B cell (primary cell): ENCODE measurements around the gene CALY. TPM values are rescaled to one million over a fixed set of nuclear protein-coding genes. Genes with fewer than 3 reads are reported as not detected.
"Not testable (repeated sequence)": the region's sequence is repeated elsewhere in the genome, so short reads cannot be mapped to it uniquely, and the experiment has no call there.

Experiments used
- ATAC-seq: fragments of 200-7000 bp; cut with Tn5 transposase; one replicate; pipeline ENCODE4 v1.10.0; 2021; ENCODE audit warnings: low read depth, mild to moderate bottlenecking, moderate number of reproducible peaks, moderate library complexity
- CTCF ChIA-PET: fragments of 350-600 bp; sonication (Branson Sonifier 250); formaldehyde crosslinking; loops from one replicate; lab custom pipeline; 2021; ENCODE audit warnings: antibody characterized with exemption, inconsistent platforms; lab: Charles Lee
- POLR2A ChIA-PET: fragments of 350-600 bp; sonication (Branson Sonifier 250); formaldehyde crosslinking; loops from one replicate; lab custom pipeline; 2021; ENCODE audit warnings: antibody characterized with exemption; lab: Charles Lee
- DNase-seq: peaks from one replicate; pipeline ENCODE4 v3.0.0; 2013
- H2AFZ ChIP-seq: 2 replicates; pipeline ENCODE4 v1.6.1; 2012; ENCODE audit warnings: mild to moderate bottlenecking, low read depth, low read length; ENCODE audit not compliant: insufficient read depth, poor library complexity, severe bottlenecking
- H3K27ac ChIP-seq, 2 donors: 1 replicate in 1 of 2; 2 replicates in 1 of 2; pipeline ENCODE4 v1.5.1; 2012 to 2013; ENCODE audit warnings: low read length in 2 of 2, mild to moderate bottlenecking in 2 of 2, moderate library complexity in 1 of 2
- H3K27me3 ChIP-seq, 4 experiments: fragments of 200-600 bp in 1 of 4; sonication (generic) in 1 of 4; replicated peaks in 1 of 4; 1 replicate in 2 of 4; 2 replicates in 2 of 4; pipeline versions ENCODE4 v1.6.1 to v1.7.0; 2013 to 2016; ENCODE audit warnings: low read length in 3 of 4, mild to moderate bottlenecking in 2 of 4, mixed read lengths in 1 of 4, moderate library complexity in 1 of 4; ENCODE audit not compliant: insufficient read depth in 4 of 4, control insufficient read depth in 3 of 4; ENCODE audit errors: control extremely low read depth in 1 of 4
- H3K36me3 ChIP-seq, 2 experiments: replicated peaks in 1 of 2; 1 replicate in 1 of 2; 2 replicates in 1 of 2; pipeline versions ENCODE4 v1.6.1 to v1.7.1; 2013; ENCODE audit warnings: low read length in 1 of 2; ENCODE audit not compliant: insufficient read depth in 2 of 2, control insufficient read depth in 1 of 2; ENCODE audit errors: control extremely low read depth in 1 of 2, extremely low read depth in 1 of 2
- H3K4me1 ChIP-seq, 2 donors: fragments of 200-600 bp in 1 of 2; sonication (generic) in 1 of 2; 1 replicate in 1 of 2; 2 replicates in 1 of 2; pipeline versions ENCODE4 v1.5.1 to v1.6.1; 2013 to 2017; ENCODE audit warnings: low read length in 2 of 2; ENCODE audit not compliant: control insufficient read depth in 2 of 2, insufficient read depth in 2 of 2
- H3K4me2 ChIP-seq: replicated peaks from 2 replicates; pipeline ENCODE3; 2012; ENCODE audit warnings: mild to moderate bottlenecking, low read depth, low read length; ENCODE audit not compliant: poor library complexity, severe bottlenecking
- H3K4me3 ChIP-seq, 5 experiments: fragments of 200-600 bp in 1 of 5; sonication (generic) in 1 of 5; 1 replicate in 3 of 5; 2 replicates in 2 of 5; pipeline versions ENCODE4 v1.5.1 to v1.7.0; 2011 to 2016; ENCODE audit warnings: low read length in 4 of 5, mild to moderate bottlenecking in 4 of 5, low read depth in 2 of 5, control low read depth in 1 of 5, moderate library complexity in 1 of 5; ENCODE audit not compliant: insufficient read depth in 1 of 5; ENCODE audit errors: control extremely low read depth in 1 of 5, extremely low read depth in 1 of 5
- H3K79me2 ChIP-seq: fragments of 200-600 bp; sonication (generic); one replicate; pipeline ENCODE4 v1.6.0; 2016; ENCODE audit warnings: low read length; ENCODE audit not compliant: control insufficient read depth, insufficient read depth
- H3K9ac ChIP-seq: fragments of 200-600 bp; sonication (generic); 2 replicates; pipeline ENCODE4 v1.6.1; 2017; ENCODE audit warnings: mild to moderate bottlenecking, low read length, moderate library complexity
- H3K9me3 ChIP-seq, 3 donors: one replicate each; pipeline versions ENCODE4 v1.6.1 to v1.7.1; 2013; ENCODE audit warnings: low read length in 2 of 3; ENCODE audit not compliant: control insufficient read depth in 2 of 3, insufficient read depth in 1 of 3; ENCODE audit errors: control extremely low read depth in 1 of 3
- H4K20me1 ChIP-seq: 2 replicates; pipeline ENCODE4 v1.6.0; 2012; ENCODE audit warnings: mild to moderate bottlenecking, low read length; ENCODE audit not compliant: insufficient read depth, control insufficient read depth, poor library complexity, severe bottlenecking
- H3K27ac Mint-ChIP-seq: one replicate; pipeline ENCODE4 v1.8.0; 2021; ENCODE audit warnings: mixed read lengths
- H3K27me3 Mint-ChIP-seq: one replicate; pipeline ENCODE4 v1.8.0; 2021; ENCODE audit warnings: mixed read lengths
- H3K4me1 Mint-ChIP-seq: one replicate; pipeline ENCODE4 v1.8.0; 2021; ENCODE audit warnings: mixed read lengths
- H3K4me3 Mint-ChIP-seq: one replicate; pipeline ENCODE4 v1.8.0; 2021; ENCODE audit warnings: mixed read lengths
- H3K9me3 Mint-ChIP-seq: one replicate; pipeline ENCODE4 v1.8.0; 2022; ENCODE audit warnings: mixed read lengths; ENCODE audit not compliant: insufficient read depth
- EZH2 ChIP-seq: IDR thresholded peaks from 2 replicates; pipeline ENCODE4 v1.6.1; 2012; ENCODE audit warnings: borderline replicate concordance, low read depth, mild to moderate bottlenecking, moderate library complexity, low read length; ENCODE audit not compliant: insufficient read depth, poor library complexity, severe bottlenecking
- WGBS: methylation state at CpG from one replicate; pipeline ENCODE4 v1.1.5; 2013; ENCODE audit warnings: missing lambda C conversion rate; ENCODE audit not compliant: insufficient coverage; 5-methylcytosine and 5-hydroxymethylcytosine counted together
- intact Hi-C: fragments of 100-400 bp; cut with micrococcal nuclease; formaldehyde crosslinking; loops from one replicate; pipeline ENCODE4 v1.10.0; 2022
- polyA plus RNA-seq: library from polyadenylated mRNA; depleted of rRNA; stranded (reverse); fragments of >200 nt; gene quantifications from 2 replicates; pipeline ENCODE4 v1.2.3, GENCODE V29; 2012
- total RNA-seq, 2 donors: library from RNA; stranded (reverse); fragments of 120-200 nt in 1 of 2; gene quantifications; 1 replicate in 1 of 2; 2 replicates in 1 of 2; pipeline versions ENCODE4 v1.2.3 to v1.2.4, GENCODE V29; 2013 to 2022
- TF ChIP-seq, protein P1 (sequence below): fragments of 200-600 bp; IDR thresholded peaks from one replicate; pipeline ENCODE4 v1.8.0; 2022; ENCODE audit warnings: antibody characterized with exemption, mild to moderate bottlenecking

The CALY gene
- total and polyA plus RNA-seq, 2 donors (not counting 1 experiment from before 2014, with no cell fraction given), result 0.21 TPM; not detected in 1

GRCh38 chr10:133376183-133376582, 39.5 kb upstream of the CALY start:
- Mint-ChIP-seq H3K27ac (peak overlapping the region; percentile 46), H3K4me3 (peak overlapping the region; percentile 62), H3K4me1 (peaks cover 36% of the 10 kb centered on the region)
- peaks cover 22% of the 10 kb centered on the region for H4K20me1 ChIP-seq
- DNase-seq, POLR2A ChIA-PET, H3K36me3 ChIP-seq, H2AFZ ChIP-seq, intact Hi-C loops, ATAC-seq, H3K9ac ChIP-seq, H3K4me3 ChIP-seq, H3K27me3 ChIP-seq, H3K9me3 Mint-ChIP-seq, H3K27me3 Mint-ChIP-seq, H3K9me3 ChIP-seq, H3K4me2 ChIP-seq, H3K27ac ChIP-seq: not testable (repeated sequence)
- no CpG with 5 or more reads among the region's 5 CpGs for WGBS
- peaks cover 20% of the 10 kb centered on the region for H3K79me2 ChIP-seq
- peaks cover 31 to 46% of the 10 kb centered on the region in 2 donors for H3K4me1 ChIP-seq
- CTCF ChIA-PET, result interaction anchor here (1.3 to 1.9 kb wide), 2 partner anchors 15 to 47 kb away, joined by 3 to 4 read pairs; no protein-coding TSS in a partner anchor

GRCh38 chr10:133375357-133376115, 38.8 kb upstream of the CALY start:
- Histone ChIP-seq H3K36me3 (peaks cover 0 to 2% of the 10 kb centered on the region in 2 experiments), H4K20me1 (peaks cover 16% of the 10 kb centered on the region), H2AFZ (no peak overlapping the region), H3K9me3 (peaks cover 0 to 3% (median 0%) of the 10 kb centered on the region in 3 donors), H3K9ac (no peak overlapping the region), H3K4me3 (no peak overlapping the region), H3K79me2 (peaks cover 17% of the 10 kb centered on the region), H3K4me2 (no peak overlapping the region), H3K27ac (no peak overlapping the region), H3K27me3 (no peaks in the 10 kb centered on the region), H3K4me1 (peaks cover 25 to 40% of the 10 kb centered on the region in 2 donors)
- CTCF ChIA-PET, result interaction anchor here (1.3 to 1.9 kb wide), 2 partner anchors 14 to 46 kb away, joined by 3 to 4 read pairs; no protein-coding TSS in a partner anchor
- Mint-ChIP-seq H3K4me1 (peaks cover 30% of the 10 kb centered on the region), H3K4me3 (peak overlapping the region; percentile 74), H3K27ac (no peak overlapping the region), H3K9me3 (no peaks in the 10 kb centered on the region), H3K27me3 (no peaks in the 10 kb centered on the region)
- ATAC-seq (no peak), DNase-seq (no peak)
- intact Hi-C loops, result no loop called here
- 91% methylated on average over 10 of the region's 12 CpGs for WGBS
- POLR2A ChIA-PET, result interaction anchor here (1.0 kb wide), 1 partner anchor 16 kb away, joined by 3 read pairs; no protein-coding TSS in a partner anchor
- TF ChIP-seq EZH2, result no peak
- TF ChIP-seq, protein P1, sequence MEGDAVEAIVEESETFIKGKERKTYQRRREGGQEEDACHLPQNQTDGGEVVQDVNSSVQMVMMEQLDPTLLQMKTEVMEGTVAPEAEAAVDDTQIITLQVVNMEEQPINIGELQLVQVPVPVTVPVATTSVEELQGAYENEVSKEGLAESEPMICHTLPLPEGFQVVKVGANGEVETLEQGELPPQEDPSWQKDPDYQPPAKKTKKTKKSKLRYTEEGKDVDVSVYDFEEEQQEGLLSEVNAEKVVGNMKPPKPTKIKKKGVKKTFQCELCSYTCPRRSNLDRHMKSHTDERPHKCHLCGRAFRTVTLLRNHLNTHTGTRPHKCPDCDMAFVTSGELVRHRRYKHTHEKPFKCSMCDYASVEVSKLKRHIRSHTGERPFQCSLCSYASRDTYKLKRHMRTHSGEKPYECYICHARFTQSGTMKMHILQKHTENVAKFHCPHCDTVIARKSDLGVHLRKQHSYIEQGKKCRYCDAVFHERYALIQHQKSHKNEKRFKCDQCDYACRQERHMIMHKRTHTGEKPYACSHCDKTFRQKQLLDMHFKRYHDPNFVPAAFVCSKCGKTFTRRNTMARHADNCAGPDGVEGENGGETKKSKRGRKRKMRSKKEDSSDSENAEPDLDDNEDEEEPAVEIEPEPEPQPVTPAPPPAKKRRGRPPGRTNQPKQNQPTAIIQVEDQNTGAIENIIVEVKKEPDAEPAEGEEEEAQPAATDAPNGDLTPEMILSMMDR, result no peak
